Neural progenitor cell (in vitro differentiated cells): Measurements from ENCODE around the gene RAD51B. TPM values are rescaled to one million over a fixed set of nuclear protein-coding genes. Genes with fewer than 3 reads are reported as not detected.

Experiments
- DNase-seq: peaks from one replicate; pipeline ENCODE4 v3.0.0-alpha.2; 2016; ENCODE audit warnings: low spot score
- H2AFZ ChIP-seq: fragments of 200-600 bp; sonication (generic); replicated peaks from 2 replicates; pipeline ENCODE4 v1.6.1; 2016; ENCODE audit warnings: antibody characterized with exemption
- H3F3A ChIP-seq: fragments of 200-600 bp; sonication (generic); 2 replicates; pipeline ENCODE4 v1.6.1; 2016; ENCODE audit warnings: antibody characterized with exemption, low read depth
- H3K27ac ChIP-seq: fragments of 200-600 bp; sonication (generic); 2 replicates; pipeline ENCODE4 v1.5.1; 2016; ENCODE audit warnings: mild to moderate bottlenecking
- H3K27me3 ChIP-seq: fragments of 200-600 bp; sonication (generic); 2 replicates; pipeline ENCODE4 v1.6.1; 2016; ENCODE audit warnings: mild to moderate bottlenecking, moderate library complexity
- H3K36me3 ChIP-seq: fragments of 200-600 bp; sonication (generic); 2 replicates; pipeline ENCODE4 v1.5.1; 2016
- H3K4me1 ChIP-seq: fragments of 200-600 bp; sonication (generic); 2 replicates; pipeline ENCODE4 v1.6.1; 2016; ENCODE audit warnings: mixed run types
- H3K4me2 ChIP-seq: fragments of 200-600 bp; sonication (generic); 2 replicates; pipeline ENCODE4 v1.6.1; 2016
- H3K4me3 ChIP-seq: fragments of 200-600 bp; sonication (generic); 2 replicates; pipeline ENCODE4 v1.5.1; 2016
- H3K79me2 ChIP-seq: fragments of 200-600 bp; sonication (generic); 2 replicates; pipeline ENCODE4 v1.6.1; 2016; ENCODE audit warnings: low read depth
- H3K9ac ChIP-seq: fragments of 200-600 bp; sonication (generic); 2 replicates; pipeline ENCODE4 v1.6.1; 2016
- H3K9me3 ChIP-seq: fragments of 200-600 bp; sonication (generic); 2 replicates; pipeline ENCODE4 v1.5.1; 2016; ENCODE audit warnings: low read depth
- H4K20me1 ChIP-seq: fragments of 200-600 bp; sonication (generic); 2 replicates; pipeline ENCODE4 v1.6.1; 2016; ENCODE audit warnings: low read depth
- H3K27ac Mint-ChIP-seq: 3 replicates; pipeline ENCODE4 v1.8.0; 2021; ENCODE audit warnings: mixed read lengths
- H3K27me3 Mint-ChIP-seq: 2 replicates; pipeline ENCODE4 v1.8.0; 2022; ENCODE audit warnings: low read depth, mild to moderate bottlenecking, inconsistent platforms, moderate library complexity, mixed read lengths; ENCODE audit not compliant: insufficient read depth
- H3K36me3 Mint-ChIP-seq: 3 replicates; pipeline ENCODE4 v1.8.0; 2021; ENCODE audit warnings: mixed read lengths
- H3K4me1 Mint-ChIP-seq: 3 replicates; pipeline ENCODE4 v1.8.0; 2021; ENCODE audit warnings: mixed read lengths
- H3K4me3 Mint-ChIP-seq: 3 replicates; pipeline ENCODE4 v1.8.0; 2021; ENCODE audit warnings: mild to moderate bottlenecking, moderate library complexity, mixed read lengths
- H3K9me3 Mint-ChIP-seq: 3 replicates; pipeline ENCODE4 v1.8.0; 2020; ENCODE audit warnings: mixed read lengths
- CTCF ChIP-seq: fragments of 200-600 bp; sonication (generic); IDR thresholded peaks from 2 replicates; pipeline ENCODE4 v1.5.1; 2017; ENCODE audit warnings: antibody characterized with exemption, mild to moderate bottlenecking
- EZH2 ChIP-seq: fragments of 200-600 bp; sonication (generic); IDR thresholded peaks from 2 replicates; pipeline ENCODE4 v1.6.1; 2017; ENCODE audit warnings: antibody characterized with exemption, mild to moderate bottlenecking, moderate library complexity
- EZH2phosphoT487 ChIP-seq: fragments of 200-600 bp; sonication (generic); IDR thresholded peaks from 2 replicates; pipeline ENCODE4 v1.6.1; 2017; ENCODE audit warnings: antibody characterized with exemption
- total RNA-seq: library from RNA; depleted of rRNA; stranded (reverse); fragments of >200 nt; gene quantifications from 2 replicates; pipeline ENCODE4 v1.2.3, GENCODE V29; 2015; ENCODE audit warnings: low replicate concordance

Gene RAD51B
- total RNA-seq, 1 donor from 2014 or later = 50.5 TPM

GRCh38 chr14:68132563-68133121 is 313.1 kb downstream of the RAD51B start:
- no peak overlapping the region for H3K4me3 Mint-ChIP-seq

GRCh38 chr14:68133856-68134255 is 314.3 kb downstream of the RAD51B start:
- TF ChIP-seq EZH2 (no peak), CTCF (no peak), EZH2phosphoT487 (no peak)
- Histone ChIP-seq H3K4me1 (peaks cover 31% of the 10 kb centered on the region), H3K4me3 (no peak overlapping the region), H3K9ac (no peak overlapping the region), H3K79me2 (no peaks in the 10 kb centered on the region), H2AFZ (no peak overlapping the region), H3K4me2 (no peak overlapping the region), H4K20me1 (no peaks in the 10 kb centered on the region), H3K27ac (no peak overlapping the region), H3K36me3 (no peaks in the 10 kb centered on the region), H3K9me3 (no peaks in the 10 kb centered on the region), H3K27me3 (no peaks in the 10 kb centered on the region), H3F3A (peaks cover 21% of the 10 kb centered on the region)
- Mint-ChIP-seq H3K4me1 (peaks cover 47% of the 10 kb centered on the region), H3K36me3 (peaks cover 4% of the 10 kb centered on the region), H3K4me3 (no peak overlapping the region), H3K9me3 (peaks cover 7% of the 10 kb centered on the region), H3K27ac (no peak overlapping the region), H3K27me3 (no peaks in the 10 kb centered on the region)
- DNase-seq = no peak

More at GRCh38 chr14:68132563-68133121, 313.1 kb downstream of the RAD51B start:
- TF ChIP-seq CTCF = no peak
- no peak for TF ChIP-seq EZH2
- TF ChIP-seq EZH2phosphoT487 = no peak
- no peaks in the 10 kb centered on the region for H4K20me1 ChIP-seq
- H2AFZ ChIP-seq = no peak overlapping the region
- DNase-seq = no peak
- Mint-ChIP-seq H3K4me1 (peaks cover 35% of the 10 kb centered on the region), H3K27me3 (no peaks in the 10 kb centered on the region), H3K36me3 (peaks cover 4% of the 10 kb centered on the region), H3K27ac (peak overlapping the region; percentile 85), H3K9me3 (peaks cover 7% of the 10 kb centered on the region)
- no peak overlapping the region for H3K4me3 ChIP-seq
- H3K36me3 ChIP-seq = no peaks in the 10 kb centered on the region
- no peaks in the 10 kb centered on the region for H3K9me3 ChIP-seq
- H3K79me2 ChIP-seq = no peaks in the 10 kb centered on the region
- no peak overlapping the region for H3K9ac ChIP-seq
- no peak overlapping the region for H3K27ac ChIP-seq
- peak overlapping the region; percentile 4 for H3K4me2 ChIP-seq
- H3F3A ChIP-seq = peaks cover 9% of the 10 kb centered on the region
- H3K27me3 ChIP-seq = no peaks in the 10 kb centered on the region
- H3K4me1 ChIP-seq = peaks cover 24% of the 10 kb centered on the region

- no peaks in the 10 kb centered on the region for H3K9me3 ChIP-seq
- Mint-ChIP-seq H3K9me3 (peaks cover 7% of the 10 kb centered on the region), H3K4me1 (peaks cover 59% of the 10 kb centered on the region), H3K36me3 (peaks cover 4% of the 10 kb centered on the region), H3K27ac (peak overlapping the region; percentile 89), H3K4me3 (no peak overlapping the region), H3K27me3 (no peaks in the 10 kb centered on the region)
- H3K4me3 ChIP-seq = no peak overlapping the region
- no peaks in the 10 kb centered on the region for H4K20me1 ChIP-seq
- no peaks in the 10 kb centered on the region for H3K79me2 ChIP-seq
- no peaks in the 10 kb centered on the region for H3K36me3 ChIP-seq
- H2AFZ ChIP-seq = no peak overlapping the region
- DNase-seq = no peak
- H3K4me2 ChIP-seq = no peak overlapping the region
- H3F3A ChIP-seq = peaks cover 26% of the 10 kb centered on the region
- H3K27ac ChIP-seq = no peak overlapping the region
- H3K27me3 ChIP-seq = no peaks in the 10 kb centered on the region
- peaks cover 42% of the 10 kb centered on the region for H3K4me1 ChIP-seq
- TF ChIP-seq EZH2phosphoT487 (no peak), CTCF (no peak)
- no peak overlapping the region for H3K9ac ChIP-seq
These were observed 315.4 kb downstream of the RAD51B start for GRCh38 chr14:68135028-68135427.
